ENCODE data around the gene SLC4A8.

Gene SLC4A8

DNA sequence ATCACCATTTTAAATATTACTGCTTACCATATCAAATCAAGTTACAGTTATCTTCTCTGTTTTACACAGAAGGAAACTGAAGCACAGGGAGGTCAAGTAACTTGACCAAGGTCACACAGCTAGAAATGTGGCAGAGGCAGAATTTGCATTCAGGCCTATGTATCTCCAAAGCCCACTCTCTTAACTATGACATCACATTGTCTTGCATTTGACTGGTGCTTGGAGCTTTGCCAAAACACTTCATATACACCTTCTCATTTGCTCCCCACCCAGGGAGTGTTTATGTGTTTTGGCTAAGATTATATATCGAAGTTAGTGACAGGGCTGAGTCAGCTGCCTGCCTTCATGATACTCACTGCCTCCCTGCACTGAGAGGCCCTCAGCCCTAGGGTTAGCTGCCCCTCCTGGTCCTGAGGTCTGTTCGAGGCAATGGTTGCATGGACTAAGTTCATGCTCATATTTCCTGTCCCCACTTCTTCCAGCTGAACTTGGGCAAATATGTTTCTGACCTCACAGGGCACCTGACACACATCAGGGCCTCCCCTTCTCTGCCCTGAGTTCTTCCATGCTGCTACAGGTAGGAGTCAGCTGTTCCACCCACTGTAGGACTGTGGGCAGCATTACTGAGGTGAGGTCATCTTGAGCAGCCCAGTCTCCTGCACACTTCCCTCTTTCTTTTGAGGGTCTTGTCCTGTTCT lies 35.2 kb upstream of the SLC4A8 start:
- peak; percentile 9; the same call in 1 of the 3 replicates for ATAC-seq
- TF ChIP-seq ESRRG (CRISPR knock-in tag; IDR thresholded peaks at IDR 0.05) (no peak), ZNF70 (CRISPR knock-in tag; IDR thresholded peaks at IDR 0.05) (no peak), OSR1 (CRISPR knock-in tag; IDR thresholded peaks at IDR 0.05) (no peak), ZC3H10 (CRISPR knock-in tag; IDR thresholded peaks at IDR 0.05) (no peak), CSDC2 (CRISPR knock-in tag; IDR thresholded peaks at IDR 0.05) (no peak), ZNF565 (CRISPR knock-in tag; conservative IDR thresholded peaks at IDR 0.05; ENCODE audit: low read depth) (no peak), ISL1 (CRISPR knock-in tag; IDR thresholded peaks at IDR 0.05) (no peak), ZFP30 (CRISPR knock-in tag; IDR thresholded peaks at IDR 0.05) (no peak), TOX (CRISPR knock-in tag; IDR thresholded peaks at IDR 0.05; ENCODE audit: borderline replicate concordance) (no peak), PPARA (CRISPR knock-in tag; IDR thresholded peaks at IDR 0.05; ENCODE audit: borderline replicate concordance) (no peak), TCF4 (CRISPR knock-in tag; IDR thresholded peaks at IDR 0.05; ENCODE audit: borderline replicate concordance) (no peak), ARNTL (CRISPR knock-in tag; IDR thresholded peaks at IDR 0.05; ENCODE audit: borderline replicate concordance, low read depth) (no peak), ZFP3 (CRISPR knock-in tag; IDR thresholded peaks at IDR 0.05) (no peak)
- TF ChIP-seq, protein P1, sequence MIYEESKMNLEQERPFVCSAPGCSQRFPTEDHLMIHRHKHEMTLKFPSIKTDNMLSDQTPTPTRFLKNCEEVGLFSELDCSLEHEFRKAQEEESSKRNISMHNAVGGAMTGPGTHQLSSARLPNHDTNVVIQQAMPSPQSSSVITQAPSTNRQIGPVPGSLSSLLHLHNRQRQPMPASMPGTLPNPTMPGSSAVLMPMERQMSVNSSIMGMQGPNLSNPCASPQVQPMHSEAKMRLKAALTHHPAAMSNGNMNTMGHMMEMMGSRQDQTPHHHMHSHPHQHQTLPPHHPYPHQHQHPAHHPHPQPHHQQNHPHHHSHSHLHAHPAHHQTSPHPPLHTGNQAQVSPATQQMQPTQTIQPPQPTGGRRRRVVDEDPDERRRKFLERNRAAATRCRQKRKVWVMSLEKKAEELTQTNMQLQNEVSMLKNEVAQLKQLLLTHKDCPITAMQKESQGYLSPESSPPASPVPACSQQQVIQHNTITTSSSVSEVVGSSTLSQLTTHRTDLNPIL (CRISPR knock-in tag; IDR thresholded peaks at IDR 0.05; ENCODE audit: low read depth) = no peak
- TF ChIP-seq, protein P2, sequence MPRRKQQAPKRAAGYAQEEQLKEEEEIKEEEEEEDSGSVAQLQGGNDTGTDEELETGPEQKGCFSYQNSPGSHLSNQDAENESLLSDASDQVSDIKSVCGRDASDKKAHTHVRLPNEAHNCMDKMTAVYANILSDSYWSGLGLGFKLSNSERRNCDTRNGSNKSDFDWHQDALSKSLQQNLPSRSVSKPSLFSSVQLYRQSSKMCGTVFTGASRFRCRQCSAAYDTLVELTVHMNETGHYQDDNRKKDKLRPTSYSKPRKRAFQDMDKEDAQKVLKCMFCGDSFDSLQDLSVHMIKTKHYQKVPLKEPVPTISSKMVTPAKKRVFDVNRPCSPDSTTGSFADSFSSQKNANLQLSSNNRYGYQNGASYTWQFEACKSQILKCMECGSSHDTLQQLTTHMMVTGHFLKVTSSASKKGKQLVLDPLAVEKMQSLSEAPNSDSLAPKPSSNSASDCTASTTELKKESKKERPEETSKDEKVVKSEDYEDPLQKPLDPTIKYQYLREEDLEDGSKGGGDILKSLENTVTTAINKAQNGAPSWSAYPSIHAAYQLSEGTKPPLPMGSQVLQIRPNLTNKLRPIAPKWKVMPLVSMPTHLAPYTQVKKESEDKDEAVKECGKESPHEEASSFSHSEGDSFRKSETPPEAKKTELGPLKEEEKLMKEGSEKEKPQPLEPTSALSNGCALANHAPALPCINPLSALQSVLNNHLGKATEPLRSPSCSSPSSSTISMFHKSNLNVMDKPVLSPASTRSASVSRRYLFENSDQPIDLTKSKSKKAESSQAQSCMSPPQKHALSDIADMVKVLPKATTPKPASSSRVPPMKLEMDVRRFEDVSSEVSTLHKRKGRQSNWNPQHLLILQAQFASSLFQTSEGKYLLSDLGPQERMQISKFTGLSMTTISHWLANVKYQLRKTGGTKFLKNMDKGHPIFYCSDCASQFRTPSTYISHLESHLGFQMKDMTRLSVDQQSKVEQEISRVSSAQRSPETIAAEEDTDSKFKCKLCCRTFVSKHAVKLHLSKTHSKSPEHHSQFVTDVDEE (CRISPR knock-in tag; IDR thresholded peaks at IDR 0.05) = no peak

DNA sequence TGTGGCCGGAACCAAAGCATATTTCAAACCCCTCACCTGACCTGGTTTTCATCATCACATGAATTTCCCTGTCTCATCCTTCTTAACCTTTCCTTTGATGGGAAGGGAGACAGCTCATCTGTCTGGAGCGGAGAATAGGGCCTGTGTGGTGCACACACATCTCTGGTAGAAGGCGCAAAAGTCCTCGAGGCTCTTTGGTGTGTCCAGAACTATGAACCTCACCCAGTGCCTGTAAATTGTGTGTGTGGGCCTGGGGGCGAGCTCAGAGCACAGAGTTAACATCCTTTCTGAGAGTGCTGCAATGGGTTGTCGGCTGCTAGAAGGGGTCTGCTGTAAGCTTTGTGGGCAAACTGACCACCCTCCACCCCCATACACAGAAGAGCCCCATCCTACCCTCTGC lies 34.2 kb upstream of the SLC4A8 start:
- no peak for ATAC-seq
- no peak for TF ChIP-seq SNAI2 (CRISPR knock-in tag; IDR thresholded peaks at IDR 0.05)
- no peak for TF ChIP-seq ZNF8 (CRISPR knock-in tag; IDR thresholded peaks at IDR 0.05)
- TF ChIP-seq TOX (CRISPR knock-in tag; IDR thresholded peaks at IDR 0.05; ENCODE audit: borderline replicate concordance) = no peak
- no peak for TF ChIP-seq ZC3H10 (CRISPR knock-in tag; IDR thresholded peaks at IDR 0.05)

DNA sequence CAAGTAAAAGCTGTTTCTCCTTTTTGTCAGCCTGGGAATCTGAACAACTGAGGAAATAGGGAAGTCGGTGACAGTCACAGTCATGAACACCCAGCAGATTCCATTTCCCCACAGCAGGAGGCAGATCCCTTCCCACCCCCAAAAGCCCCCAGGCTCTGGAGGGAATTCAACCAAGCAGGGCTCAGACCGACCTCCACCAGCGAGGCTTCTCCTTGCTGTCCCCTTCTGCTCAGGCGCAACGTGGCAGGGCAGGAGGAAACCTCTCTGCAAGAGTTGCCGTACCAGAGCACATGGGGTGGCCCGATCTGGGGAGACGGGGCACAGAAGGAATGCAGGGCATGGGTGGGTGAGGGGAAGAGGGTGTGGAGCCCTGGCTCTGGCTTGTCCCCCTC lies 33.7 kb upstream of the SLC4A8 start:
- ATAC-seq = peak; percentile 10
- no peak for TF ChIP-seq OSR1 (CRISPR knock-in tag; IDR thresholded peaks at IDR 0.05)
- TF ChIP-seq, protein P2 (CRISPR knock-in tag; IDR thresholded peaks at IDR 0.05) = no peak
- no peak for TF ChIP-seq BACH2 (CRISPR knock-in tag; IDR thresholded peaks at IDR 0.05; ENCODE audit: borderline replicate concordance)
- no peak for TF ChIP-seq RARB (CRISPR knock-in tag; IDR thresholded peaks at IDR 0.05)
- no peak for TF ChIP-seq TOX (CRISPR knock-in tag; IDR thresholded peaks at IDR 0.05; ENCODE audit: borderline replicate concordance)
- TF ChIP-seq, protein P3, sequence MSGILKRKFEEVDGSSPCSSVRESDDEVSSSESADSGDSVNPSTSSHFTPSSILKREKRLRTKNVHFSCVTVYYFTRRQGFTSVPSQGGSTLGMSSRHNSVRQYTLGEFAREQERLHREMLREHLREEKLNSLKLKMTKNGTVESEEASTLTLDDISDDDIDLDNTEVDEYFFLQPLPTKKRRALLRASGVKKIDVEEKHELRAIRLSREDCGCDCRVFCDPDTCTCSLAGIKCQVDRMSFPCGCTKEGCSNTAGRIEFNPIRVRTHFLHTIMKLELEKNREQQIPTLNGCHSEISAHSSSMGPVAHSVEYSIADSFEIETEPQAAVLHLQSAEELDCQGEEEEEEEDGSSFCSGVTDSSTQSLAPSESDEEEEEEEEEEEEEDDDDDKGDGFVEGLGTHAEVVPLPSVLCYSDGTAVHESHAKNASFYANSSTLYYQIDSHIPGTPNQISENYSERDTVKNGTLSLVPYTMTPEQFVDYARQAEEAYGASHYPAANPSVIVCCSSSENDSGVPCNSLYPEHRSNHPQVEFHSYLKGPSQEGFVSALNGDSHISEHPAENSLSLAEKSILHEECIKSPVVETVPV (CRISPR knock-in tag; IDR thresholded peaks at IDR 0.05) = no peak
- no peak for TF ChIP-seq ESRRG (CRISPR knock-in tag; IDR thresholded peaks at IDR 0.05)
- TF ChIP-seq ZFP30 (CRISPR knock-in tag; IDR thresholded peaks at IDR 0.05) = no peak
- TF ChIP-seq, protein P4, sequence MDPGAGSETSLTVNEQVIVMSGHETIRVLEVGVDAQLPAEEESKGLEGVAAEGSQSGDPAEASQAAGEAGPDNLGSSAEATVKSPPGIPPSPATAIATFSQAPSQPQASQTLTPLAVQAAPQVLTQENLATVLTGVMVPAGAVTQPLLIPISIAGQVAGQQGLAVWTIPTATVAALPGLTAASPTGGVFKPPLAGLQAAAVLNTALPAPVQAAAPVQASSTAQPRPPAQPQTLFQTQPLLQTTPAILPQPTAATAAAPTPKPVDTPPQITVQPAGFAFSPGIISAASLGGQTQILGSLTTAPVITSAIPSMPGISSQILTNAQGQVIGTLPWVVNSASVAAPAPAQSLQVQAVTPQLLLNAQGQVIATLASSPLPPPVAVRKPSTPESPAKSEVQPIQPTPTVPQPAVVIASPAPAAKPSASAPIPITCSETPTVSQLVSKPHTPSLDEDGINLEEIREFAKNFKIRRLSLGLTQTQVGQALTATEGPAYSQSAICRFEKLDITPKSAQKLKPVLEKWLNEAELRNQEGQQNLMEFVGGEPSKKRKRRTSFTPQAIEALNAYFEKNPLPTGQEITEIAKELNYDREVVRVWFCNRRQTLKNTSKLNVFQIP (CRISPR knock-in tag; IDR thresholded peaks at IDR 0.05; ENCODE audit: borderline replicate concordance, low read depth) = no peak
- no peak for TF ChIP-seq ZNF565 (CRISPR knock-in tag; conservative IDR thresholded peaks at IDR 0.05; ENCODE audit: low read depth)
- TF ChIP-seq, protein P5, sequence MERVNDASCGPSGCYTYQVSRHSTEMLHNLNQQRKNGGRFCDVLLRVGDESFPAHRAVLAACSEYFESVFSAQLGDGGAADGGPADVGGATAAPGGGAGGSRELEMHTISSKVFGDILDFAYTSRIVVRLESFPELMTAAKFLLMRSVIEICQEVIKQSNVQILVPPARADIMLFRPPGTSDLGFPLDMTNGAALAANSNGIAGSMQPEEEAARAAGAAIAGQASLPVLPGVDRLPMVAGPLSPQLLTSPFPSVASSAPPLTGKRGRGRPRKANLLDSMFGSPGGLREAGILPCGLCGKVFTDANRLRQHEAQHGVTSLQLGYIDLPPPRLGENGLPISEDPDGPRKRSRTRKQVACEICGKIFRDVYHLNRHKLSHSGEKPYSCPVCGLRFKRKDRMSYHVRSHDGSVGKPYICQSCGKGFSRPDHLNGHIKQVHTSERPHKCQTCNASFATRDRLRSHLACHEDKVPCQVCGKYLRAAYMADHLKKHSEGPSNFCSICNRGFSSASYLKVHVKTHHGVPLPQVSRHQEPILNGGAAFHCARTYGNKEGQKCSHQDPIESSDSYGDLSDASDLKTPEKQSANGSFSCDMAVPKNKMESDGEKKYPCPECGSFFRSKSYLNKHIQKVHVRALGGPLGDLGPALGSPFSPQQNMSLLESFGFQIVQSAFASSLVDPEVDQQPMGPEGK (CRISPR knock-in tag; IDR thresholded peaks at IDR 0.05; ENCODE audit: borderline replicate concordance) = no peak
- no peak for TF ChIP-seq ZNF8 (CRISPR knock-in tag; IDR thresholded peaks at IDR 0.05)
